Keratinocyte (primary cell): Measurements from ENCODE around the gene TRPM1. TPM values are rescaled to one million over a fixed set of nuclear protein-coding genes. Genes with fewer than 3 reads are reported as not detected.

Source experiments
- DNase-seq: peaks from one replicate; pipeline ENCODE4 v3.0.0-alpha.2; 2011; ENCODE audit warnings: low read depth, missing footprints, low spot score
- FAIRE-seq: peaks from 2 replicates; lab custom pipeline; 2011; peaks lifted over from hg19 to GRCh38; lab: Jason Lieb, UNC
- H2AFZ ChIP-seq: 2 replicates; pipeline ENCODE4 v1.6.0; 2012; ENCODE audit warnings: low read length, control low read depth, inconsistent platforms; ENCODE audit not compliant: control insufficient read depth
- H3K27ac ChIP-seq: 2 replicates; pipeline ENCODE4 v1.5.1; 2011; ENCODE audit warnings: low read length; ENCODE audit not compliant: control insufficient read depth, insufficient read depth
- H3K27me3 ChIP-seq: 3 replicates; pipeline ENCODE4 v1.6.0; 2011; ENCODE audit warnings: low read length; ENCODE audit not compliant: control insufficient read depth, insufficient read depth; ENCODE audit errors: extremely low read depth
- H3K36me3 ChIP-seq, 2 experiments: 2 replicates in 1 of 2; 3 replicates in 1 of 2; pipeline ENCODE4 v1.5.1; 2011; ENCODE audit warnings: low read length in 2 of 2, mild to moderate bottlenecking in 1 of 2; ENCODE audit not compliant: control insufficient read depth in 2 of 2, insufficient read depth in 2 of 2; ENCODE audit errors: extremely low read depth in 1 of 2
- H3K4me1 ChIP-seq: 3 replicates; pipeline ENCODE4 v1.5.1; 2011; ENCODE audit warnings: low read length; ENCODE audit not compliant: control insufficient read depth, insufficient read depth; ENCODE audit errors: extremely low read depth
- H3K4me2 ChIP-seq: 3 replicates; pipeline ENCODE4 v1.6.0; 2011; ENCODE audit warnings: low read depth, low read length; ENCODE audit not compliant: control insufficient read depth, insufficient read depth; ENCODE audit errors: extremely low read depth
- H3K4me3 ChIP-seq, 3 experiments: fragments of 200-600 bp in 1 of 3; sonication (generic) in 1 of 3; 2 replicates in 2 of 3; 3 replicates in 1 of 3; pipeline ENCODE4 v1.5.1; 2011 to 2016; ENCODE audit warnings: low read length in 3 of 3, mild to moderate bottlenecking in 3 of 3, control low read depth in 2 of 3, inconsistent platforms in 1 of 3, low read depth in 1 of 3, mixed read lengths in 1 of 3, mixed run types in 1 of 3, moderate library complexity in 1 of 3; ENCODE audit not compliant: control insufficient read depth in 2 of 3, insufficient read depth in 2 of 3; ENCODE audit errors: extremely low read depth in 1 of 3
- H3K79me2 ChIP-seq: 2 replicates; pipeline ENCODE4 v1.6.0; 2012; ENCODE audit warnings: low read length; ENCODE audit not compliant: control insufficient read depth, insufficient read depth
- H3K9ac ChIP-seq: 3 replicates; pipeline ENCODE4 v1.6.0; 2011; ENCODE audit warnings: low read length; ENCODE audit not compliant: control insufficient read depth, insufficient read depth; ENCODE audit errors: extremely low read depth
- H3K9me1 ChIP-seq: 3 replicates; pipeline ENCODE4 v1.6.0; 2011; ENCODE audit warnings: low read length; ENCODE audit not compliant: control insufficient read depth, insufficient read depth; ENCODE audit errors: extremely low read depth
- H3K9me3 ChIP-seq: 2 replicates; pipeline ENCODE4 v1.5.1; 2012; ENCODE audit warnings: low read depth, low read length; ENCODE audit not compliant: control insufficient read depth
- H4K20me1 ChIP-seq: 3 replicates; pipeline ENCODE4 v1.6.0; 2011; ENCODE audit warnings: low read length; ENCODE audit not compliant: control insufficient read depth, insufficient read depth; ENCODE audit errors: extremely low read depth
- CTCF ChIP-seq, 3 experiments: IDR thresholded peaks in 1 of 3; conservative IDR thresholded peaks in 1 of 3; optimal IDR thresholded peaks in 1 of 3; 2 replicates in 2 of 3; 3 replicates in 1 of 3; pipeline versions ENCODE3 to v1.5.1; 2011; ENCODE audit warnings: low read length in 3 of 3, mild to moderate bottlenecking in 3 of 3, moderate library complexity in 2 of 3, control low read depth in 1 of 3, inconsistent platforms in 1 of 3; ENCODE audit not compliant: insufficient read depth in 2 of 3; ENCODE audit errors: extremely low read depth in 1 of 3
- EZH2 ChIP-seq: IDR thresholded peaks from one replicate; pipeline ENCODE4 v1.6.1; 2012; ENCODE audit warnings: inconsistent platforms, mild to moderate bottlenecking, low read length, moderate library complexity
- dilution Hi-C: fragments of 300-500 bp; cut with MboI; formaldehyde crosslinking; loops from one replicate; pipeline ENCODE4 v1.7.0; 2020; ENCODE audit warnings: low sequenced_read_pairs; ENCODE audit not compliant: extremely low pct_ligation_motif_present
- polyA plus RNA-seq, 5 experiments: library from polyadenylated mRNA; depleted of rRNA in 3 of 5; stranded (reverse) in 3 of 5; stranded (forward) in 1 of 5; unstranded in 1 of 5; fragments of >200 nt; gene quantifications; 1 replicate in 1 of 5; 2 replicates in 3 of 5; 3 replicates in 1 of 5; pipeline versions ENCODE4 v1.2.1 to v1.2.3, GENCODE V29; 2011 to 2012; ENCODE audit warnings: missing spikeins in 2 of 5, low read depth in 1 of 5, low replicate concordance in 1 of 5

The TRPM1 gene
- polyA plus RNA-seq, 1 donor (not counting 4 experiments of a cell fraction or from before 2014, with no cell fraction given): 0.17 TPM

GRCh38 chr15:30984118-30984517 lies 117.4 kb downstream of the TRPM1 start:
- dilution Hi-C loops: no loop called here
- H3K4me3 ChIP-seq: no peak overlapping the region
- no peaks in the 10 kb centered on the region for H3K9me3 ChIP-seq
- H3K27me3 ChIP-seq: no peaks in the 10 kb centered on the region
- H3K79me2 ChIP-seq: peaks cover 42% of the 10 kb centered on the region
- TF ChIP-seq EZH2 (no peak), CTCF (optimal IDR thresholded peaks at IDR 0.05 in 1 of 3, IDR thresholded peaks at IDR 0.05 in 1 of 3, conservative IDR thresholded peaks at IDR 0.05 in 1 of 3; ENCODE audit: extremely low read depth in 1 of 3, insufficient read depth in 2 of 3, low read length in 3 of 3) (no peak)
- DNase-seq (no peak), FAIRE-seq (no peak)
- no peak overlapping the region for H3K9ac ChIP-seq
- peak overlapping the region; percentile 66 for H3K4me2 ChIP-seq
- H4K20me1 ChIP-seq: no peaks in the 10 kb centered on the region
- peaks cover 10% of the 10 kb centered on the region for H3K4me1 ChIP-seq
- peaks cover 15 to 26% of the 10 kb centered on the region in 2 experiments for H3K36me3 ChIP-seq
- H3K9me1 ChIP-seq: no peaks in the 10 kb centered on the region
- H3K27ac ChIP-seq: no peak overlapping the region
- H2AFZ ChIP-seq: no peak overlapping the region

- DNase-seq (no peak), FAIRE-seq (no peak)
- Histone ChIP-seq H3K9me3 (no peaks in the 10 kb centered on the region), H4K20me1 (no peaks in the 10 kb centered on the region), H3K79me2 (peaks cover 34% of the 10 kb centered on the region), H3K9ac (no peak overlapping the region), H3K27me3 (no peaks in the 10 kb centered on the region), H3K4me2 (no peak overlapping the region), H2AFZ (no peak overlapping the region), H3K4me1 (no peaks in the 10 kb centered on the region), H3K27ac (no peak overlapping the region), H3K36me3 (peaks cover 4 to 10% of the 10 kb centered on the region in 2 experiments), H3K9me1 (no peaks in the 10 kb centered on the region), H3K4me3 (no peak overlapping the region)
- TF ChIP-seq EZH2 (no peak), CTCF (optimal IDR thresholded peaks at IDR 0.05 in 1 of 3, IDR thresholded peaks at IDR 0.05 in 1 of 3, conservative IDR thresholded peaks at IDR 0.05 in 1 of 3; ENCODE audit: extremely low read depth in 1 of 3, insufficient read depth in 2 of 3, low read length in 3 of 3) (no peak)
- dilution Hi-C loops: no loop called here
Observed at GRCh38 chr15:30979457-30979856, 122.1 kb downstream of the TRPM1 start.
